GM12892 (cell line): ENCODE measurements around the gene TAB2.

Experiments used
- POLR2A ChIP-seq: IDR thresholded peaks from 2 replicates; pipeline ENCODE4 v1.6.1; 2011; ENCODE audit warnings: low read depth, low read length, control low read depth
- POLR2AphosphoS5 ChIP-seq: IDR thresholded peaks from 2 replicates; pipeline ENCODE4 v1.6.1; 2011; ENCODE audit warnings: low read depth, low read length, control low read depth
- TAF1 ChIP-seq: IDR thresholded peaks from 2 replicates; pipeline ENCODE4 v1.6.1; 2011; ENCODE audit warnings: low read depth, mild to moderate bottlenecking, control low read depth, low read length, borderline replicate concordance

- TF ChIP-seq POLR2A (no peak), POLR2AphosphoS5 (no peak), TAF1 (no peak)
Measured at GRCh38 chr6:149270616-149271015, 46.9 kb upstream of the TAB2 start.
